ENCODE data around the gene ZNF687.

DNA sequence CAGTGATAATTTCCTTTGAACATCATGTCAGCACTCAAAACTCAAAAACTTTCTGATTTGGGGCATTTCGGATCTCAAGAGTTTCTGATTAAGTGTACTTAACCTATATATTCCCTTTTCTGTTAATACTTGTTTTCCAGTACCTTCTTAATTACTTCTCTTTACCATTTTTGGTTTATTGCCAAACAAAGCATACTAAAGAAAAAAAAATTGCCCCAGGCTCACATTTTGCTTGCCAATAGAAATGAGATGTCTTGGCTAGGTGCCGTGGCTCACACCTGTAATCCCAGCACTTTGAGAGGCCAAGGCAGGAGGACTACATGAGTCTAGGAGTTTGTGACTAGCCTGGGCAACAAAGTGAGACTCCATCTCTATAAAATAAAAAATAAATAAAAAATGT is 22.7 kb upstream of the ZNF687 start:
- TF ChIP-seq, protein P1, sequence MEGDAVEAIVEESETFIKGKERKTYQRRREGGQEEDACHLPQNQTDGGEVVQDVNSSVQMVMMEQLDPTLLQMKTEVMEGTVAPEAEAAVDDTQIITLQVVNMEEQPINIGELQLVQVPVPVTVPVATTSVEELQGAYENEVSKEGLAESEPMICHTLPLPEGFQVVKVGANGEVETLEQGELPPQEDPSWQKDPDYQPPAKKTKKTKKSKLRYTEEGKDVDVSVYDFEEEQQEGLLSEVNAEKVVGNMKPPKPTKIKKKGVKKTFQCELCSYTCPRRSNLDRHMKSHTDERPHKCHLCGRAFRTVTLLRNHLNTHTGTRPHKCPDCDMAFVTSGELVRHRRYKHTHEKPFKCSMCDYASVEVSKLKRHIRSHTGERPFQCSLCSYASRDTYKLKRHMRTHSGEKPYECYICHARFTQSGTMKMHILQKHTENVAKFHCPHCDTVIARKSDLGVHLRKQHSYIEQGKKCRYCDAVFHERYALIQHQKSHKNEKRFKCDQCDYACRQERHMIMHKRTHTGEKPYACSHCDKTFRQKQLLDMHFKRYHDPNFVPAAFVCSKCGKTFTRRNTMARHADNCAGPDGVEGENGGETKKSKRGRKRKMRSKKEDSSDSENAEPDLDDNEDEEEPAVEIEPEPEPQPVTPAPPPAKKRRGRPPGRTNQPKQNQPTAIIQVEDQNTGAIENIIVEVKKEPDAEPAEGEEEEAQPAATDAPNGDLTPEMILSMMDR (conservative IDR thresholded peaks at IDR 0.05; ENCODE audit: low read depth, low read length) = no peak
- no peak for TF ChIP-seq EZH2 (IDR thresholded peaks at IDR 0.05; ENCODE audit: borderline replicate concordance, low read depth, low read length, poor library complexity, severe bottlenecking)

Measured in A673 (cell line).